Measurements from ENCODE around the gene ALKAL2. TPM values are rescaled to one million over a fixed set of nuclear protein-coding genes. Genes with fewer than 3 reads are reported as not detected.

The ALKAL2 gene
- total RNA-seq, 6 experiments from 2014 or later = 0.49 to 2.9 (median 1.0) TPM

DNA sequence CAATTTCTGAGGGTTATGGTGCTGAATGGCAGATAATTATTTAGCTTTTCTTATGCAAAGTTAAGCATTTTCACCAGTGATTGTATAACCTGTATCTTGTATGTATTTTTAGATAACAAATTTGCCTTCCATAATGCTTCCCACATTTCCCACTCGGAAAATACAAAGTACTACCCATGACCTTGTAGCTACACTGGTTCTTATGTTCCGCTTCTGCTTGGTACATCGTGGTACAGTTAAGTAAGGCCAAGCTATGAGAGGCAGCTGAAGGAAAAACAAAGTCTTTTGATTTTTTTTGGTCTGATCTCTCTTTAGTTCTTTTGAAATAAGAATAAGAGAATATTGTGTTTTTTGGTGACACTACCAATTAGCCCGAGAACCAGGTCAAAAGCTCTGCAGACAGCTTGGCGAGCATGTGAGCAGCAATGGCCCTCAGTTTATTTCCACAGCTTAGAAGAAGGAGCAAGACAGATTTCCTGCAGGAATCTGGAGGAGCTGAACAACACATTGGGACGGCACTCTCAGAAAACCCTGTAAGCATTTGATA is 50.8 kb downstream of the ALKAL2 start:
- H3K27me3 ChIP-seq = no peaks in the 10 kb centered on the region
- 96% methylated on average over 6 of the region's 6 CpGs for WGBS (ENCODE audit: insufficient coverage, low coverage, low lambda C conversion rate, missing lambda C conversion rate)
- no peak for TF ChIP-seq POLR2A (IDR thresholded peaks at IDR 0.05)
- DNase-seq = no peak
- peaks cover 0 to 3% (median 0%) of the 10 kb centered on the region in 4 donors for H3K9me3 ChIP-seq
- no peaks in the 10 kb centered on the region for H3K36me3 ChIP-seq
- ATAC-seq = no peak
- peaks cover 0 to 18% (median 8%) of the 10 kb centered on the region in 4 donors for H3K4me1 ChIP-seq
- no peak overlapping the region for H3K27ac ChIP-seq
- H3K4me3 ChIP-seq = no peak overlapping the region
- intact Hi-C loops (cut with DNase I) = no loop called here

GRCh38 chr2:234421-234820 is 53.5 kb downstream of the ALKAL2 start:
- Histone ChIP-seq H3K27me3 (no peaks in the 10 kb centered on the region), H3K9me3 (peaks cover 0 to 3% (median 0%) of the 10 kb centered on the region in 4 donors), H3K4me3 (no peak overlapping the region), H3K27ac (peak overlapping the region in 1 of 3 donors; percentile 44), H3K36me3 (no peaks in the 10 kb centered on the region), H3K4me1 (peaks cover 0 to 38% (median 14%) of the 10 kb centered on the region in 4 donors)
- DNase-seq = no peak
- TF ChIP-seq POLR2A (IDR thresholded peaks at IDR 0.05) (no peak), CTCF (IDR thresholded peaks at IDR 0.05) (no peak)
- intact Hi-C loops (cut with DNase I) = no loop called here
- ATAC-seq = peak; percentile 77 to 85 (median 82)
- WGBS (ENCODE audit: insufficient coverage, low coverage, low lambda C conversion rate, missing lambda C conversion rate) = 57% methylated on average over 4 of the region's 4 CpGs

DNA sequence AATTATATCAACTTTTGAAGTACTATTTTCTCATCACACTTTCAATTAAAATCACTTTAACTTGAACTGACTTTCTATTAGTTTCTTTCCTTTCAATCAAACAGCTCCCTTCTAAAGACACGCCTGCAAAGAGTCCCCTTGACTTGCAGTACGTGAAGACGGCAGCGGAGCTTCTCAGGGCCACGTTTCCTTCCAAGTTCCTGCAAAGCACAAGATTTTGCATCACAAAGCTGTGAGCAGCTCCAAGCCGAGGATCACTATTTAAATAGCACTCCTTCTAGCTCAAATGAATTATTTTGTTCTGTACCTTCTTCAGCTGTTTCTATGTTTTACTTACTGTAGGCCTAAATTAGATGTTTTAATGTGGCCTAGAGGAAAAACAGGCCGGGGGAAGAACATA is 54.9 kb downstream of the ALKAL2 start:
- intact Hi-C loops (cut with DNase I) = no loop called here
- H3K9me3 ChIP-seq = peaks cover 0 to 3% (median 0%) of the 10 kb centered on the region in 4 donors
- 81% methylated on average over 7 of the region's 7 CpGs for WGBS (ENCODE audit: insufficient coverage, low coverage, low lambda C conversion rate, missing lambda C conversion rate)
- H3K27ac ChIP-seq = no peak overlapping the region
- H3K27me3 ChIP-seq = no peaks in the 10 kb centered on the region
- TF ChIP-seq POLR2A (IDR thresholded peaks at IDR 0.05) = no peak
- no peak for TF ChIP-seq CTCF (IDR thresholded peaks at IDR 0.05)
- peaks cover 0 to 38% (median 14%) of the 10 kb centered on the region in 4 donors for H3K4me1 ChIP-seq
- no peak for DNase-seq
- no peaks in the 10 kb centered on the region for H3K36me3 ChIP-seq
- no peak for ATAC-seq
- H3K4me3 ChIP-seq = no peak overlapping the region

DNA sequence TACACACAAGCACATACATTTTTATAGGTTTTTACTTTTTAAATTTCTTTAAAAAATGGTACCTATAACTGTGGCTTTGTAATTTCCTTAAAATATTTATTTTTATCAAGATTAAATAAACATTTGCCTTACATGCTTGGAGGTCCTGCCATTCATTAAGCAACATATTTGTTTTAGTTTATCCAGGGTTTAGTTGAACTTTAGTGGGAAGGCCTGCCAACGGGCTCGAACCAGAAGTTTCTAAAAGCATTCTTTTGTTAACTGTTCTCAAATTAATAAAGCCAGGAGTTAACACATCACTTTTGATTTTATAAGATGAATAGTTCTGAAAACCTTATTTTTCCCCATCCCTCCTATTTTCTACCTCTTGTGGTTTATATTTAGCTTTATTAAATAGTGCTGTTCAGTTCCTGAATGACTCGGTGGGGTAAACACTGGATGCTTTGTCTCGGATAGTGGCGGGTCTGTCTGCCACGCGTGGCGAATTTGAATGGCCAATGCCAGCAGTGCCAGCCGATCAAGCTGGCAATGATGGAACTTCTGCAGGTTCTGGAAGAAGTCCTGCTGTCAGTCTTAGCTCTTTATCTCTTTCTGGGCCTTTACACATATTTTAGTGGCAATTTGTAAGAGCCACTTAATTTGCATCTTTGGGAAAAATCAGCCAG is 56.2 kb downstream of the ALKAL2 start:
- TF ChIP-seq POLR2A (IDR thresholded peaks at IDR 0.05) = no peak
- TF ChIP-seq CTCF (IDR thresholded peaks at IDR 0.05) = no peak
- no peak overlapping the region for H3K4me3 ChIP-seq
- 33% methylated on average over 9 of the region's 9 CpGs for WGBS (ENCODE audit: insufficient coverage, low coverage, low lambda C conversion rate, missing lambda C conversion rate)

More for the DNA sequence above, 56.2 kb downstream of the ALKAL2 start:
- ATAC-seq (peak; percentile 78 to 86 (median 82)), DNase-seq (peak; percentile 34 to 62 (median 60))
- Histone ChIP-seq H3K4me1 (peaks cover 0 to 38% (median 14%) of the 10 kb centered on the region in 4 donors), H3K36me3 (no peaks in the 10 kb centered on the region), H3K27me3 (no peaks in the 10 kb centered on the region), H3K27ac (peak overlapping the region; percentile 40 to 86 (median 51)), H3K9me3 (peaks cover 0 to 3% (median 0%) of the 10 kb centered on the region in 4 donors)
- intact Hi-C loops (cut with DNase I) = no loop called here

Other genes starting within 250 kb of the ALKAL2 start
- 10 to 100 TPM in 2 of 6 experiments, 1 to 10 TPM in 4; 5.6 to 17.8 (median 8.8) TPM for gene FAM110C, start 241.6 kb downstream of the ALKAL2 start, total RNA-seq
- gene SH3YL1, start 24.1 kb downstream of the ALKAL2 start, total RNA-seq = 10 to 100 TPM in 2 of 6 experiments, 1 to 10 TPM in 4; 5.9 to 23.0 (median 8.7) TPM
- 10 to 100 TPM; 52.1 to 72.1 (median 60.3) TPM for gene ACP1, start 23.1 kb downstream of the ALKAL2 start, total RNA-seq